GM21515 (cell line): ENCODE results near the gene GSS.
"Not testable (repeated sequence)": the region's sequence is repeated elsewhere in the genome, so short reads cannot be mapped to it uniquely, and the experiment has no call there.

ENCODE experiments used
- ATAC-seq: cut with Tn5 transposase; IDR thresholded peaks from one replicate; pipeline ENCODE4 v1.9.1; 2021; ENCODE audit not compliant: unreplicated experiment

GSS gene

DNA sequence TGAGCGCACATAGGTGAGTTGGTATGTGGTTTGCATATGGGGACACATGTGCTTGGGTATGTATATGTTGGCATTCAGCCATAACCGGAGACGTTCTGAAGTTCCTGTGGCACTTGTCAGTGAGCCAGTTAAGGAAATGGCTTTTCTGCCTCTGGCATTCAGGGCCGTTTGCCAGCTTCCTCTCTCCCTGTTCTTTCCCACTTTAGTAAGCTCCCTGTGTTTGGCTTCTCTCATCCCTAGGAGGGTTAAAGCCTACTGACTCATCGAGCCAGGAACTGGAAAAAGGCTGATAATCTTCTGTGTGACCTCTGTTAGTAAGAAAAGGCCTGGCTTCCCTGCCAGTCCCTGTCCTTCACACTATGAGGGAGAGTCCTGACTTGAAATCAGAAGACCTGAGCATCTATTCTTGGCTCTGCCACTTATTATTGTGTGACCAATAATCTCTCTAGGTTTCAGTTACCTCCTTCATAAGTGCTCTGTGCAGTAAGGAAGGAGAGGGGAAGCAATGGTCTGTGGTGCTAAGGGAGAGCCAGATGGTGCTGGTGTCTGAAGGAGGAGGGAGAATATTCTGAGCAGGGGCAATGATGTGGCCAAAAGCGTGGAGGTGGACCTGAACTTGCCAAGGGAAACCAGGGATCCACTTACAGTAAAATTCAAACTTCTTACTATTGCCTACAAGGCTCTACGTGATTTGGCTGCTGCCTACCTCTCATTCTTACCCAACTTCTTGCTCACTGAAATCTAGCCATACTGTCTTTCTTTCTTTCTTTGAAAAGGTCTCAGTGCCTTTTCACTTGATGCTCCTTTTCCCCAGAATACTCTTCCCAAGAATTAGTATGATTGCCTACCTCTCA, 47.8 kb downstream of the GSS start:
- ATAC-seq: no peak

DNA sequence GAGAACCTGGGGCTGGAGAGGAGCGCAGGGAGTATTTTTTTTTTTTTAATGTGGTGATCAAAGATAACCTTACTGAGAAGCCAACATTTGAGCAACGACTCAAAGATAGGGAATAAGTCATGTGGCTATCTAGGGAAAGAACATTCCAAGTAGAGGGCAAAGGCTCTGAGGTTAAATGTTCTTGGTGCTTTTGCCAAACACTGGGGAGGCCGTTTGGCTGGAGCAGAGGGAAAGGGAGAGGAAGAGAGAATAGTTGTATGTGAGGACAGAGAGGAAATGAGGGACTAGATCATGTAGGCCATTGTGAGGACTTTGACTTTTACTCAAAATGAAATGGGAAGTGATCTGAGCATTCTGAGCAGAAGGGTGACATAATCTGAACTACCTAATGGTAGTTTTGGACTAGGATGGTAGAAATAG, 51.4 kb downstream of the GSS start:
- ATAC-seq: no peak

DNA sequence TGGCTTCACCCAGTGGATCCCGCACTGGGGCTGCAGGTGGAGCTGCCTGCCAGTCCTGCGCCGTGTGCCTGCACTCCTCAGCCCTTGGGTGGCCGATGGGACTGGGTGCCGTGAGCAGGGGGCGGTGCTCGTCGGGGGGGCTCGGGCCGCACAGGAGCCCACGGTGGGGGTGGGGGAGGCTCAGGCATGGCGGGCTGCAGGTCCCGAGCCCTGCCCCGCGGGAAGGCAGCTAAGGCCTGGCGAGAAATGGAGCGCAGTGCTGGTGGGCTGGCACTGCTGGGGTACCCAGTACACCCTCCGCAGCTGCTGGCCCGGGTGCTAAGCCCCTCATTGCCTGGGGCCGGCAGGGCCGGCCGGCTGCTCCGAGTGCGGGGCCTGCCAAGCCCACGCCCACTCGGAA, 56.9 kb downstream of the GSS start:
- ATAC-seq: not testable (repeated sequence)

DNA sequence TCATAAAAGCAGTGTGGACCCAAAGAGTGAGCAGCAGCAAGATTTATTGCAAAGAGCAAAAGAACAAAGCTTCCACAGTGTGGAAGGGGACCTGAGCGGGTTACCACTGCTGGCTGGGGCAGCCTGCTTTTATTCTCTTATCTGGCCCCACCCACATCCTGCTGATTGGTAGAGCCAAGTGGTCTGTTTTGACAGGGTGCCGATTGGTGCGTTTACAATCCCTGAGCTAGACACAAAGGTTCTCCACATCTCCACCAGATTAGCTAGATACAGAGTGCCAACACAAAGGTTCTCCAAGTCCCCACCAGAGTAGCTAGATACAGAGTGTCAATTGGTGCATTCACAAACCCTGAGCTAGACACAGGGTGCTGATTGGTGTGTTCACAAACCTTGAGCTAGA, 57.5 kb downstream of the GSS start:
- not testable (repeated sequence) for ATAC-seq

DNA sequence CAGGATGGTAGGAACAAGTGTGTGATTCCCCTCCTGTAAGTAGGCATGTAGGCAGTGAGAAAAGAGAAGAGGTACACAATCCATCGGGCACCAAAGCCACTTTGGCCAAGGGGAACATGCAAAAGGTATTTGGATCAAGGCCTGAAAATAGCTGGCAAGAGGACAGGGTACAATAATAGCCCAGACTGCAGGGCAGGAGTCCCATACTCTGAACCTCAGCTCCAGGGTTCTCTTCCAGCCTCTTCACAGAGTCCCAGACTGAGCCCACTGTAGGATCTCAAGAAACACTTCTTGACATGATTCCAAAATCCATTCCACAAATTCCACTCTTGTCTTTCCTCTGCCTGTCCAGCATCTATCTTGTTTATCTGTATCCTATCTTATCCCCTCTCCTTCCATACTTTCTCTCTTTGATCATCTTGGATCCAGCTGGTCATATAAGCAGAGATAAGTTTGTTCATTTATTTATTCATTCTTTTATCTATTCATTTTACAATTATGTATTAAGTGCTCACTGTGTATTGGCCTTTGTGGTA, 59.5 kb downstream of the GSS start:
- ATAC-seq: no peak

DNA sequence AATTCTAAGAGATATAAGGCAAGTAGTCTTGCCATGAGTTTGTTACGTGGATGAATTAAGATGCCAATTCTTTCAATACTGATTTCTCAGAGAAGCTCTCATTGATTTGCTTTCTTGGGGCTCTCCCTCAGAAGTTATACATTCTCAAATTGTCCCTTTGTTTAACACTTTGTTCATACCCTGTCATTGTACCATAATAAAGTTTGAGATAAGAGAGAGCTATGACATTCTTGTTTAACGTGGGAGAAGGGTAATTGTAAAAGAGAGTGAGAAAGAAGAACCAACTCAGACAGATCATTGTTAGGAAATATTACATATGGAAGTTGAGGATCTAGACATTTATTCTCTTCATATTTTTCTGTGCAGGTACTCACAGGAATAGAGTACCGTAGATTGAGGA, 60.1 kb downstream of the GSS start:
- no peak for ATAC-seq

DNA sequence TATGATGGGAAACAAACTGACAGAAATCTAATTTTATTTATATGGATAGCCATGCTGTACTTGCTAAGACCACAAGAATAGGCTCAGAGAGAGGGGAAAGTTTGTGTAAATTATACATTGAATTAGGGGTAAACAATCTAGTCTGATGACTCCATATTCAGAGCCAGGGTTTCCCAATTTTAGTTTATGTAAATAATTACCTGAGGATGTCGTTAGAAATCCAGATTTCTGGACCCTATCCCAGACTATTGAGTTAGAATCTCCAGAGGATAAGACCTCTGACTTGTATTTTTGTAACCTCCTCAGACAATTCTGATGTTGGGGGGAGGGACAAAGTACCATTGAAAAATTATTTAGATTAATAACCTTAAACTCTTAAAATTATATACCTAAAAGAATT, 60.9 kb downstream of the GSS start:
- ATAC-seq: no peak

DNA sequence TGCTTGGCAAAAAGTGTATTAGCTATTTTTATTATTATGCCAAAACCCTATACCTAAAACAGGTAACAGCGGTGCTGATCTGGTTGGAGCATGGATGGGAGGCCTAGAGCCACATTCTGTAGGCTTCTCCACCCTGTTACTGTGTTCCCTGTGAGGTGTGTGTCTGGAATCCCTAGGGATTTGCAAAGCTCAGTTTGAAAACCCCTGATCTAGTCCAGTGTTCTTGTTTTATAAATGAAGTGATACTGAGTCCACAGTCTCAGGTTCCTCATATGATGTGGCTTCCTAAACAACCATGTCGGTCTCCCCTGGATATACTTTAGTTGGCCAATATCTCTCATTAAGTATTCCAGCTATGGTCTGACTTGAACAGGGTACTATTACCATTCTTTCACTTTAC, 62.9 kb downstream of the GSS start:
- no peak for ATAC-seq

DNA sequence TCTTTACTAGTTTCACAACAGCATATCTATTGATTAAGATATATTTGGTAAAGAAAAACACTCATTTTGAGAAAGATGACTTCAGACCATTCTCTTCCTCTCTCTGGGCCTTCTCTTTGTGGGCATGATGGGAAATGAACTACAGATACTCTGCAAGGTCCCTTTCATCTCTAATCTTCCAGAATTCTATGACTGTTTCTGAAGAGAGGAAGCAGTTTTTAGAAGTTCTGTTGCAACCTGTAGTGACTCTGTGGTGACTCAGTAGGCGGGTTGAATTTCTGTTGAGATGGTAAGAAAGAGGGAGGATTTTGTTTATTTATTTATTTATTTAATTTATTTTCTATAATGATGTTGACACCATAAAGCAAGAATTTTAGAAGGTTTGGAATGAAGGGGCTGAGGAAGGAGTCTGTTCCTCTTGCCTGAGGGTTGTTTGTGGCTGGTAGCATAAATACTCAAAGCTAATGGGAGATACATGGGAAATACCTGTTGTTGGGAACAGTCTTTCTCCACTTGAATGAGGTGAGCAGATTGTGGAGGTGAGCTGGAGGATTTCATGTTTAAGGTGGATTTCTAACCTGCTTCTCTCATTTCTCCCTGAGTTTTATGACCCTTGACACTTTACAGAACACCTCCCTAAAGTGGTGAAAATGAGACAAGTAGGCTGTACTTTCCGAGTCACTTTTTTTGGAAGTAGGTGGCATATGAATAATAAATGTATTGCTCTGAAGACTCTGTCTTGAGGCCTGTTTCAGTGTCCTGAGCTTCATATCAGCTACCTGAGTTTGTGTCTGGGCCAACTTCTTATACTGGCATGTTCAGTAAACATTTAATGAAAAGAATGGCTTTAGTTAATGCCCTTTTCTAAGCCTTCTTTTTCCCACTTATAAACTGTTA, 64.2 kb downstream of the GSS start:
- no peak for ATAC-seq

DNA sequence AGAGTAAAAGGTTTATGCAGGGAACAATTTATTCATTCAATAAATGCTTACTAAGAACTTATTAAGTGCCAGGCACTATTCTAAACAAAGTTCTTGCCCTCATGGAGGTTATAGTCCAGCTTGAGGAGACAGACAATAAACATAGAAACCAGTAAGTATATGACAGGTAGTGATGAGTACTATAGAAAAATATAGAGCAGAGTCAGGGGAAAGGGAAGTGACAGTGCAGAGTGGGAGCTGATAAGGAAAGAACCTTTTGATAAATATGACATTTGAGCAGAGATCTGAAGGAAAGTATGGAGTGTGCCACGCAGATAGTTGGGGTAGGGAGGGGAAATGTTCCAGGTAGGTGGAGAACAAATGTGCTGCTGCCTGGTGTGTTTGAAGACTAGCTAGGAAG, 67.1 kb downstream of the GSS start:
- no peak for ATAC-seq

DNA sequence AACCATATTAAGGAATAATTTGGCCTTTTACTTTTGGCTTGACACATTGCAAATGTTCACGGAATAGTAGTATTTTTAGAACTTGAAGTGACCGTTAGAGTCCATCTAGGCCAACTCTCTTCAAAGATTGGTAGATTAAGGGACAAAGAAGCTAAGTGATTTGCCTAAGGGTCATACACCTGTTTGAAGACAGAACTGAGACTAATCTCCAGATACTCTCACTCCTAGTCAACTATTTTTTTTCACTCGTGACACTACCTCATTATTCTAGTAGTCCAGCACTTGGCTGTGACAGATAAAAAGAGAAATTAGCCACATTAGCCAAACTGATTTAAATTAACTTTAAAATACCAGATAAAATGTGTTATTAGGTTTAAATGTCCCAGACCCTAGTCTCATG, 68.6 kb downstream of the GSS start:
- no peak for ATAC-seq

DNA sequence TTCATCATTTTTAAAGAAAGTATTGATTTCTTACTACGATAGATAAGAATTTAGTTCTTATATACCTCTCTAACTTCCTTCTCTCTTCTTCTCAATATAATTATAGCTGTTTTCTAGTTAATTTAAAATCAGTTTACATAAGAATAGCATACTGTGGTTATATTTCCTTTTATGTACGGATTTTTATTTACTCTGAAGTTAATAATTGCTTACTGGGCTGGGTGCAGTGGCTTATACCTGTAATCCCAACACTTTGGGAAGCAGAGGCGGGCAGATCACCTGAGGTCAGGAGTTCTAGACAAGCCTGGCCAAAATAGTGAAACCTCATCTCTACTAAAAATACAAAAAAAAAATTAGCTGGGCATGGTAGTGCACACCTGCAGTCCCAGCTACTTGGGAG, 69.5 kb downstream of the GSS start:
- ATAC-seq: no peak

DNA sequence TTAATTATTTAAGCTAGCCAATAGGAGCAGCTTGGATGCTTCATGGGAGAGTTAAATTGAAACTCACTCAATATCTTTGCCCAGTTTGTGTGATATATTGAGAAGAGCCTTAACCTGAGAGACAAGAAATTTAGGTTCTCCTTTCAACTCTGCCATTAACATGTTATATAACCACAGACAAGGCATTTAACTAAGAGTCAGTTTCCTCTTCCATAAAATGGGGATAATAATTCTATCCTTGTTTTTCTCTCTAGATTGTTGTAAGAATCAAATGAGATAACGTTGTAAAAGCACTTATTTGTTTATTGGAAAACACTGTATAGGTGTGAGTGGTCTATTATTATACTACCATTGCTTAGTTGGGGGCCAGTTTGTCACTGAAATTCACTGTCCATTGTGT, 71.3 kb downstream of the GSS start:
- ATAC-seq: no peak

DNA sequence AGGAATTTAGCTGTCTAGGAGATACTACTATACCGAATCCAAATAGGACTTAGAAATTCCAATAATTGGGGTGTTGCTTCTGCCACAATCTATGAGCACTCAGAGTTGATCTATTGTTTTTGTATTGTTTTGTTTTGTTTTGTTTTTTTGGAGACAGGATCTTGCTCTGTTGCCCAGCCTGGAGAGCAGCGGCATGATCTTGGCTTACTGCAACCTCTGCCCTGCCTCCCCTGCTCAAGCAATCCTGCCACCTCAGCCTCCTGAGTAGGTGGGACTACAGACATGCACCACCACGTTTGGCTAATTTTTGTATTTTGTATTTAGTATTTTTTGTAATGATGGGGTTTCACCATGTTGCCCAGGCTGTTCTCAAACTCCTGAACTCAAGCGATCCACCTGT, 71.8 kb downstream of the GSS start:
- ATAC-seq: no peak

DNA sequence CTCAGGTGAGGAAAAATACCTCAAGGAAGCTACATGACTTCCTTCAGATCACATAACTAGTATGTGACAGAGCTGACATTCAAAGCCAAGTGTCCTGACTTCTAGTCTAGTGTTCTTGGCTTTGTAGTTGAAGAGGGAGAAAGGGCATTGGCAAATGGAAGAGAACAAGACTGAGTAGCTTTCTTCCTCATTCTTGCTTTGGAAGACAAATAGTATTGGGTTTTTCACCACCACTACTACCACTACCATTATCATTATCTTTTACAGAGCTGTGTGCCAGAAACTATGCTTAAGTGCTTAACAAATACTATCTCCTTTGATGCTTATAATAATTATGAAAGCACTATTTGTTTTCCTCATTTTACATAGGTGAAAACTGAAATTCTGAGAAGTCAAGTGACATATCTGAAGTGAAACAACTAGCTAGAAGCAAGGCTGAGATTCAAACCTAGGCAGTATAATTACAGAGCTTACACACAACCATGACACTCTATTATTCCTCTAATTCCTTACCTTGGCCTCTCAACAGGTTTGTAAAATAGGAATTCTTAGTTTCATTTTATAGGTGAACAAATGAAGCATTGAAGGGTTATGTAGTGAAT, 72.4 kb downstream of the GSS start:
- ATAC-seq: no peak

DNA sequence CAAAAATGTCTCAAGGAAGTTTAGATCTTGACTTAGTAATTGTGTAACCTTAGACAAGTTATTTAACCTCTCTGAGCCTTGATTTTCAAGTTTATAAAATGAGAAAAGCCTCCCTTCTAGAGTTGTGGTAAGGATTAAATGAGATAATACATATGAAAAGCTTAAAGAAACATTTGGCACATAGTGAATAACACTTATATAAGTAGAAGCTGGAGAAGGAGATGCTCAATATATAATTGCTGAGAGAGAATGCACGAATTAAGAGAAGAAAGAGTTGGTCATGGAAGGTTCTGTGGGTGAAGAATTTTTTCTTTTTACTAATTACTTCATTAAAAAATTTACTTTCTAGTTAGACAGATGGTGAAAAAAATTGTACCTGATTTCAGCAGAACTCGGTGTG, 73.9 kb downstream of the GSS start:
- no peak for ATAC-seq

DNA sequence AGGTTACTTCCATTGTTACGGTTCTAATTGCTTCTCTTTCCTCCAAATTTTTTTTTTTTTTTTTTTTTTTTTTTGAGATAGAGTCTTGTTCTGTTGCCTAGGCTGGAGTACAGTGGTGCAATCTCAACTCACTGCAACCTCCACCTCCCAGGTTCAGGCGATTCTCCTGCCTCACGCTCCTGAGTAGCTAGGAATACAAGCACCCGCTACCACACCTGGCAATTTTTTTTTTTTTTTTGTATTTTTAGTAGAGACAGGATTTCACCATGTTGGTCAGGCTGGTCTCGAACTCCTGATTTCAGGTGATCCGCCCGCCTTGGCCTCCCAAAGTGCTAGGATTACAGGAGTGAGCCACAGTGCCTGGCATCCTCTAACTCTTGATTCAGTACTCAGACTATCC, 74.6 kb downstream of the GSS start:
- not testable (repeated sequence) for ATAC-seq

DNA sequence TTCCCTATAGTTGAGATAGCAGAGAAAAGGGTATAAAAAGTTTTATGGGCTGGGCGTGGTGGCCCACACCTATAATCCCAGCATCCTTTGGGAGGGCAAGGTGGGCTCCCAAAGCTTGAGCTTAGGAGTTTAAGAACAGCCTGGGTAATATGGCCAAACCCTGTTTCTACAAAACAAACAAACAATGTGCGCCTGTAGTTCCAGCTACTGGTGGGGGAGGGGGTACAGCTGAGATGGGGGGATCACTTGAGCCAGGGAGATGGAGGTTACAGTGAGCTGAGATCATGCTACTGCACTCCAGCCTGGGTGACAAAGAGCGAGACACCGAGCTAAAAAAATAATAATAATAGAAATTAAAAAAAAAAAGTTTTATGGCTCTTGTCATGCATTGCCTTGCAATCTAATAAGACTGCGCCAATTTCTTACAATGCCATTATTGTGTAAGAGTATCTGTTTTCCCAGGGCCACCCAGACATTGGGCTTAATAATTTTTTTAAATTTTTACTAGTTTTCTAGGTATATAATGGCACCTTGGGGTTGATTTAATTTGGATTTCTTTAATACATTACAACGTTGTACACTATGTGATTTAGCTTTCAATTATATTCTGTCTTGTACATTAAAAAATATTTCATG, 75.3 kb downstream of the GSS start:
- ATAC-seq: no peak
